ENCODE data around the gene GOLT1A.
A peak's percentile ranks its signal among the peaks of the same experiment; 100 is the strongest.

The GOLT1A gene

GRCh38 chr1:204197068-204197467 lies 16.7 kb downstream of the GOLT1A start:
- no peak overlapping the region for H3K4me3 ChIP-seq (ENCODE audit: low read depth, low read length)
- no peak for TF ChIP-seq CTCF (IDR thresholded peaks at IDR 0.05; ENCODE audit: low read depth, low read length)

GRCh38 chr1:204196068-204196795 lies 17.6 kb downstream of the GOLT1A start, which contains the start of gene KISS1:
TSS of gene KISS1 (minus strand) at chr1:204196491. CDS start at chr1:204192876, 3,615 bp downstream.
- no peak for TF ChIP-seq CTCF (IDR thresholded peaks at IDR 0.05; ENCODE audit: low read depth, low read length)
- peak within 1 kb of the TSS; percentile 10; the same call in 1 of the 2 replicates for H3K4me3 ChIP-seq (ENCODE audit: low read depth, low read length)

GRCh38 chr1:204194771-204195170 lies 19.0 kb downstream of the GOLT1A start:
- no peak for TF ChIP-seq CTCF (IDR thresholded peaks at IDR 0.05; ENCODE audit: low read depth, low read length)

DNA sequence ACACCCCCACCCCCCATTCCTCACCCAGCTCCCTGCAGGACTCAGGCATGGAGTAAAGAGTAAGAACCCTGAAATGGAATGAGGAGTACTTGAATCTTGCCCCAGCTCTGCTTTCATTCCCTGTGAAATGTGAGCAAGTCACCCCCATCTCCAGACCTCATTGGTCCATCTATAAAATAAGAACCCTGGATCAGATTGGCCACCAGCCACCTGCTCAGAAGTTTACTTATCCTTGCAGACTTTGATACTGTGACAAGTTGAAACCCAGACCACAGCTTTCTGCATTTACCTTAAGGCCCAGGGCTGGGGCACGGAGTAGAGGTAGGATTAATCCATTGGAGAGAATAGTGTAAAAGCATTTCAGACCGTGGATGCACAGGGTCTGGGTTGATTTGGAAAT lies 19.7 kb downstream of the GOLT1A start:
- H3K4me3 ChIP-seq (ENCODE audit: low read depth, low read length), result no peak overlapping the region
- no peak for TF ChIP-seq CTCF (IDR thresholded peaks at IDR 0.05; ENCODE audit: low read depth, low read length)

More at GRCh38 chr1:204194771-204195170, 19.0 kb downstream of the GOLT1A start:
- no peak overlapping the region for H3K4me3 ChIP-seq (ENCODE audit: low read depth, low read length)

- no peak for TF ChIP-seq CTCF (IDR thresholded peaks at IDR 0.05; ENCODE audit: low read depth, low read length)
- no peak overlapping the region for H3K4me3 ChIP-seq (ENCODE audit: low read depth, low read length)
Observed at GRCh38 chr1:204192589-204193352, 21.0 kb downstream of the GOLT1A start.

- H3K4me3 ChIP-seq (ENCODE audit: low read depth, low read length), result no peak overlapping the region
- no peak for TF ChIP-seq CTCF (IDR thresholded peaks at IDR 0.05; ENCODE audit: low read depth, low read length)
Observed at GRCh38 chr1:204192046-204192445, 21.7 kb downstream of the GOLT1A start.

DNA sequence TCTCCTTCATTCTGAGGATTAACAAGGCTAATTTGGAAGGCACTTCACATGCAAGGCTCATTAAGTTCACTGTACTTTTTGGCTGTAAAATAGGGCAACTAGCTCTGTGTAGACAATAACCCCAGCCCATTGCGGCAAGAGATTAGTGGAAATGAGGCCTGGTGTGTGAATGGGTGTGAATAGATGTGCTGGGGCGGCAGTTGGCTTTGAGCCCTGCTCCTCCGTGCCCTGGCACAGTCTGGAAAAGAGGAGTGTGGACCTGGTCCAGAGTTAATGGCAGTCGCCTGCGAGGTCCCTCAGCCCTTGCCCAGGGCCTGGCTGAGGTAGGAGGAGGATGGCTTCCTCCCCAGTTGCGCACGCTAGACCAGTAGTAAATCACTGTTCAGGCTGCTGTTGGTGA lies 22.3 kb downstream of the GOLT1A start:
- TF ChIP-seq CTCF (IDR thresholded peaks at IDR 0.05; ENCODE audit: low read depth, low read length), result no peak
- H3K4me3 ChIP-seq (ENCODE audit: low read depth, low read length), result no peak overlapping the region
